ENCODE measurements around the gene EIF2B4. TPM values are rescaled to one million over a fixed set of nuclear protein-coding genes. Genes with fewer than 3 reads are reported as not detected.

Gene EIF2B4
- total and polyA plus RNA-seq, 2 of the 13 experiments (the other 11 are each of a cell fraction or from before 2014, with no cell fraction given): 91.5 to 96.4 TPM

- TF ChIP-seq, protein P1, sequence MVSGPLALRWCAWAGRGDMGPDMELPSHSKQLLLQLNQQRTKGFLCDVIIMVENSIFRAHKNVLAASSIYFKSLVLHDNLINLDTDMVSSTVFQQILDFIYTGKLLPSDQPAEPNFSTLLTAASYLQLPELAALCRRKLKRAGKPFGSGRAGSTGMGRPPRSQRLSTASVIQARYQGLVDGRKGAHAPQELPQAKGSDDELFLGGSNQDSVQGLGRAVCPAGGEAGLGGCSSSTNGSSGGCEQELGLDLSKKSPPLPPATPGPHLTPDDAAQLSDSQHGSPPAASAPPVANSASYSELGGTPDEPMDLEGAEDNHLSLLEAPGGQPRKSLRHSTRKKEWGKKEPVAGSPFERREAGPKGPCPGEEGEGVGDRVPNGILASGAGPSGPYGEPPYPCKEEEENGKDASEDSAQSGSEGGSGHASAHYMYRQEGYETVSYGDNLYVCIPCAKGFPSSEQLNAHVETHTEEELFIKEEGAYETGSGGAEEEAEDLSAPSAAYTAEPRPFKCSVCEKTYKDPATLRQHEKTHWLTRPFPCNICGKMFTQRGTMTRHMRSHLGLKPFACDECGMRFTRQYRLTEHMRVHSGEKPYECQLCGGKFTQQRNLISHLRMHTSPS (CRISPR knock-in tag; IDR thresholded peaks at IDR 0.05; ENCODE audit: low read depth): 0 out of 2 replicates have a peak, but pooled peaks have one; percentile 11
- TF ChIP-seq CENPT (CRISPR knock-in tag; IDR thresholded peaks at IDR 0.05; ENCODE audit: low read depth) (peak; percentile 83), ZNF10 (CRISPR knock-in tag; IDR thresholded peaks at IDR 0.05; ENCODE audit: borderline replicate concordance, low read depth) (no peak), ZSCAN21 (CRISPR knock-in tag; IDR thresholded peaks at IDR 0.05; ENCODE audit: borderline replicate concordance) (peak; percentile 16; the same call in 1 of the 2 replicates), ZNF512 (CRISPR knock-in tag; IDR thresholded peaks at IDR 0.05) (no peak), ZNF530 (CRISPR knock-in tag; IDR thresholded peaks at IDR 0.05; ENCODE audit: low read depth) (no peak), ZBTB44 (CRISPR knock-in tag; IDR thresholded peaks at IDR 0.05) (no peak), IKZF4 (CRISPR knock-in tag; IDR thresholded peaks at IDR 0.05; ENCODE audit: borderline replicate concordance, low read depth, not compliant biosample characterization) (no peak), ZNF780A (CRISPR knock-in tag; IDR thresholded peaks at IDR 0.05) (peak; percentile 14; the same call in 1 of the 2 replicates), ZNF75D (CRISPR knock-in tag; IDR thresholded peaks at IDR 0.05; ENCODE audit: borderline replicate concordance) (peak; percentile 27; the same call in 1 of the 2 replicates), KLF13 (CRISPR knock-in tag; IDR thresholded peaks at IDR 0.05) (peak; percentile 51; the same call in 1 of the 2 replicates), KDM6A (CRISPR knock-in tag; IDR thresholded peaks at IDR 0.05; ENCODE audit: low read depth) (peak; percentile 22; the same call in 1 of the 2 replicates), ZNF501 (CRISPR knock-in tag; IDR thresholded peaks at IDR 0.05) (peak; percentile 9; the same call in 1 of the 2 replicates), SOX13 (IDR thresholded peaks at IDR 0.05) (no peak), SOX13 (CRISPR knock-in tag; conservative IDR thresholded peaks at IDR 0.05 in 1 of 2, IDR thresholded peaks at IDR 0.05 in 1 of 2) (0 out of 4 replicates have a peak, but pooled peaks of 1 of the 2 experiments have one; percentile 2), PAWR (CRISPR knock-in tag; IDR thresholded peaks at IDR 0.05; ENCODE audit: borderline replicate concordance) (0 out of 2 replicates have a peak, but pooled peaks have one; percentile 23), ZNF430 (CRISPR knock-in tag; IDR thresholded peaks at IDR 0.05) (peak; percentile 64; the same call in 1 of the 2 replicates), ZMAT3 (CRISPR knock-in tag; conservative IDR thresholded peaks at IDR 0.05) (no peak)
Observed at GRCh38 chr2:27370816-27371620, 880 bp upstream of the EIF2B4 start (continued).
